NB4 (cell line): Measurements from ENCODE around the gene LSM3.

Experiments used
- DNase-seq: peaks from one replicate; pipeline ENCODE4 v3.0.0; 2010; ENCODE audit warnings: low read depth
- H3K4me3 ChIP-seq: one replicate; pipeline ENCODE4 v1.5.1; 2011; ENCODE audit warnings: mild to moderate bottlenecking, low read depth, low read length, moderate library complexity
- CTCF ChIP-seq: IDR thresholded peaks from one replicate; pipeline ENCODE4 v1.5.1; 2012; ENCODE audit warnings: low read depth, low read length
- MAX ChIP-seq: IDR thresholded peaks from 2 replicates; pipeline ENCODE4 v1.6.1; 2011; ENCODE audit warnings: low read depth, low read length
- MYC ChIP-seq: IDR thresholded peaks from 2 replicates; pipeline ENCODE4 v1.6.1; 2011; ENCODE audit warnings: low read depth, low read length
- POLR2A ChIP-seq: IDR thresholded peaks from 2 replicates; pipeline ENCODE4 v1.6.1; 2011; ENCODE audit warnings: mild to moderate bottlenecking; ENCODE audit not compliant: insufficient read length; ENCODE audit errors: extremely low read depth

Gene LSM3

GRCh38 chr3:14178247-14179113 is at the start of gene LSM3, which contains the start of gene XPC:
LSM3 (plus strand) TSS chr3:14178817; CDS start chr3:14178861, 44 bp downstream.
XPC (minus strand) TSS chr3:14178601; CDS start chr3:14178568, 33 bp downstream.
- TF ChIP-seq MAX (peak; percentile 19; the same call in 1 of the 2 replicates), CTCF (no peak), POLR2A (peak; percentile 79), MYC (peak; percentile 62)

GRCh38 chr3:14129296-14129695 is 49.3 kb upstream of the LSM3 start:
- DNase-seq = no peak
- TF ChIP-seq CTCF (no peak), POLR2A (no peak), MYC (no peak), MAX (no peak)
- no peak overlapping the region for H3K4me3 ChIP-seq

More at GRCh38 chr3:14178247-14179113, at the start of gene LSM3, which contains the start of gene XPC:
- peak within 1 kb of the TSS; percentile 99 for H3K4me3 ChIP-seq
- DNase-seq = peak; percentile 97

GRCh38 chr3:14130230-14130629 is 48.4 kb upstream of the LSM3 start:
- TF ChIP-seq CTCF (no peak), POLR2A (no peak), MAX (no peak), MYC (no peak)
- no peak for DNase-seq
- no peak overlapping the region for H3K4me3 ChIP-seq

- no peak for TF ChIP-seq MYC
- TF ChIP-seq CTCF = no peak
- no peak for TF ChIP-seq MAX
- TF ChIP-seq POLR2A = no peak
- H3K4me3 ChIP-seq = no peak overlapping the region
- no peak for DNase-seq
These were observed 47.9 kb upstream of the LSM3 start for GRCh38 chr3:14130707-14131106.

GRCh38 chr3:14131134-14131533 is 47.5 kb upstream of the LSM3 start:
- no peak for DNase-seq
- no peak for TF ChIP-seq MAX
- no peak for TF ChIP-seq MYC
- TF ChIP-seq CTCF = no peak
- no peak for TF ChIP-seq POLR2A
- H3K4me3 ChIP-seq = no peak overlapping the region
